H1 (cell line): ENCODE results near the gene CTU1. TPM values are rescaled to one million over a fixed set of nuclear protein-coding genes. Genes with fewer than 3 reads are reported as not detected.

Experiments used
- ASH2L ChIP-seq: fragments of 200-600, 300-600 bp; sonication (generic); IDR thresholded peaks from one replicate; pipeline ENCODE4 v1.7.1; 2017; ENCODE audit warnings: low read length
- CHD7 ChIP-seq: fragments of 300-600 bp; sonication (generic); IDR thresholded peaks from 2 replicates; pipeline ENCODE4 v1.7.1; 2012; ENCODE audit warnings: low read length, moderate library complexity, mild to moderate bottlenecking, inconsistent platforms; ENCODE audit not compliant: insufficient replicate concordance
- CTBP2 ChIP-seq: IDR thresholded peaks from 2 replicates; pipeline ENCODE4 v1.7.0; 2011; ENCODE audit warnings: borderline replicate concordance, mild to moderate bottlenecking, moderate library complexity, mixed read lengths, low read length; ENCODE audit not compliant: insufficient read depth, insufficient read length
- JUND ChIP-seq: IDR thresholded peaks from 2 replicates; pipeline ENCODE4 v1.6.1; 2011; ENCODE audit warnings: mild to moderate bottlenecking, improper control_type of control experiment, low read length
- polyA plus RNA-seq, 7 experiments: library from polyadenylated mRNA; depleted of rRNA in 3 of 7; stranded (reverse) in 5 of 7; unstranded in 2 of 7; fragments of >200 nt in 5 of 7; fragments of 200-250 nt in 2 of 7; gene quantifications; 1 replicate in 5 of 7; 2 replicates in 1 of 7; 4 replicates in 1 of 7; pipeline versions ENCODE4 v1.2.1 to v1.2.3, GENCODE V29; 2011 to 2013; ENCODE audit warnings: missing spikeins in 2 of 7, mixed read lengths in 2 of 7
- total RNA-seq: library from RNA; stranded (reverse); fragmentation: NEBNext Ultra II Directional; extraction: Animal tissue kit (Norgen Biotek cat#: 25700); gene quantifications from 2 replicates; pipeline ENCODE4 v1.2.1, GENCODE V29; 2021

Gene CTU1
- total and polyA plus RNA-seq, 2 of the 8 experiments (the other 6 are each of a cell fraction or from before 2014, with no cell fraction given): 4.6 to 7.2 TPM

DNA sequence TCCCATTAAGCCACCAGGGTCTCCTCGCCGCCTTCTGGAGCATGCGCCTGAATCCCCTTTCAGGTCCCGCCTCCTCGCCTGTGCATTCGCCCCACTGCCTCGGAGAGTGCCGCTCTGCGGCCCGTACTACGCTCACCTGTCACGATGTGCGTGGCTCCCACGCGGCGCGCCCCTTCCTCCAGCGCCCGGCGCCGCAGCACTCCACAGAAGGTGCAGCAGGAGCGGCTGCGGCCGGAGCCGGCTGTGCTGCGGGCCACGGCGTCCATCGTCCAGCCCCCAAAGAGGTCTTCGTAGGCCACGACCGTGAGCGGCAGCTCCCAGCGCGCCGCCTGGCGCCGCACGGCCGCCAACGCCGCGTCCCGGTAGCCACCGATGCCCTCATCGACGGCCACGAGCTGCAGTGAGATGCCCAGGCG, 4.3 kb downstream of the CTU1 start (continued):
- TF ChIP-seq ASH2L (no peak), JUND (no peak), CTBP2 (no peak), CHD7 (no peak)
